NCI-H82 (cell line): ENCODE data around the gene CLEC1B.
A peak's percentile ranks its signal among the peaks of the same experiment; 100 is the strongest.
"Not testable (repeated sequence)": the region's sequence is repeated elsewhere in the genome, so short reads cannot be mapped to it uniquely, and the experiment has no call there.

Experiments used
- DNase-seq: peaks from one replicate; lab custom pipeline; 2025; lab: John Stamatoyannopoulos, UW

CLEC1B gene

DNA sequence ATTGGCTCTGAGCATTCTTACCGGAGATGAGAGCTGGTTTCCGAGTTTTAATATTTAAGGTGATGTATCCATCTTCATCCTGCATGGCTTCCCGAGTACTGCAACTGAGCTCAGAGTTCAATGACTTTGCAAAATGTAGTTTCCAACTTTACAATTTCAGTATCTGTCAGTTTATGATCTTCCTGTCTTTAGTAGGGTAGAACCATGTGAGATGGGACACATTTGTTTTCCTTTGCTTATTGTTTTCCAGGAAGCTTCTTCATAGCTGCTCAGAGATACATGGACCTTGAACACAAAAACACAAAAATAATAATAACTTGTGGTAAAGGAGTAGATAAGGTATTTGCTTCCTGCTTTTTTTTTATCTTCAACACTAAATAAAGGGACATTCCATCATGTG, at the start of gene CLEC1B:
Gene CLEC1B, minus strand, starts transcription at position 106 of the 400 bp plus-strand sequence. Its CDS starts 21 bp downstream, at position 85.
- DNase-seq = no peak

DNA sequence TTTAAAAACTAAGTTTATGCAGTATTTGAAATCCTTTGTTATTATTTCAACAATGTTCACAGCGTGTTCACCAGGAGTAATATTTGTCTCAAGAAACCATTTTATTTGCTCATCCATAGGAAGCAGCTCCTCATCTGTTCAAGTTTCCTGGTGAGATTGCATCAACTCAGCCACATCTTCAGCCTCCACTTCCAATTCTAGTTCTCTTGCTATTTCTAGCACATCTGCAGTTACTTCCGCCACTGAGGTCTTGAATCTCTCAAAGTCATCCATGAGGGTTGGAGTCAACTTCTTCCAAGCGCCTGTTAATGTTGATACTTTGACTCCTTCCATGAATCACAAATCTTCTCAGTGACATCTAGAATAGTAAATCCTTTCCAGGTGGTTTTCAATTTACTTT, 49.6 kb upstream of the CLEC1B start:
- DNase-seq = no peak

DNA sequence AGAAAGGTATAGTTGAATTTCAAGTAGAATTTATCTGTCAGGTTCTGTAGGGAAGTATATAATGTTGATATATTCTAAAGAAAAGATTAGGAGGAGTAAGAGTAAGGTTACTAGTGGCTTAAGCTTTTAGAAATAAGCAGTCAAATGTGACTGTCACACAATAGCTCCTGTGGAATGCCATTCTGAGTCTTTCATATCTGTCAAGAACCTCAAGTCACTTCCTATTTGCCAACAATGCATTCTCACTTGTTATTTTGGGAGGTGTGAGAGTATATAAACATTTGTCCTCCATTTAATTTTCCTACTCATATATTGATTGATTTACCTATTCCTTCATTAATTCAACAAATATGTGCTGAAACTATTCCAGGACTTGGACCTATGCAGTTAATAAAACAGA, 43.2 kb upstream of the CLEC1B start:
- DNase-seq = no peak

DNA sequence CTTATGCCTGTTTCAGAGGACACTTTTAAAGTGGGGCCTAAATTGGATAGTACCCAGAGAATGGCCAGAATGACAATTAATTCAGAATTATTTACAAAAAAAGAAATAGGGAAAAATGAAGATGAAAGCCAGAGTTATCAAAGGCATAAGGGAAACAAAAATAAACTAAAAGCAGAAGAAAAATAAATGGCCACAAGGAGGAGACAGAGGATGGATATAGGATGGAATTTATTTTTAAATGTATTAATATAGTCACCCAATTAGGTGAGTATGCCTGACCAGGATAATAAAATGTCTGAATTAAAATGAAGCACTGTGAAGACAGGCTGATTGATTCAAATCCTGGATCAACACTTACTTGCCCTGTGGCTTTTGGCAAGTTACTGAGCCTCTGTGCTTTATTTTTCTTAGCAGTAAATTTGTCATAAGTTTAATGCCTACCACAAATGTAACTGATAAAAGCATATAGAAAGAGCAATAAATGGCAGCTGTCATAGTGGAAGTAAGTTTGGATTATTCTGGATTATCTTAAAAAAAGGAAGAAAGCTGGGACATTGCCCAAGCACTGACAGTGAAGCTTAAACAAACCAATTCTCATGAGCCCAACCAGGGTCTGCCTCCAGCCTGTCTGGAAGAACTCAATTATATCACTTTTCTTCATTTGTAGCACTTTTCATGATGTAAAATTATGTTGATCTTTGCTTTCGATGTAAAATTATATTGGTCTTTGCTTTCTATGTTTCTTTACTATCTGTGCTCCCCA, 35.0 kb upstream of the CLEC1B start:
- peak; percentile 24 for DNase-seq

DNA sequence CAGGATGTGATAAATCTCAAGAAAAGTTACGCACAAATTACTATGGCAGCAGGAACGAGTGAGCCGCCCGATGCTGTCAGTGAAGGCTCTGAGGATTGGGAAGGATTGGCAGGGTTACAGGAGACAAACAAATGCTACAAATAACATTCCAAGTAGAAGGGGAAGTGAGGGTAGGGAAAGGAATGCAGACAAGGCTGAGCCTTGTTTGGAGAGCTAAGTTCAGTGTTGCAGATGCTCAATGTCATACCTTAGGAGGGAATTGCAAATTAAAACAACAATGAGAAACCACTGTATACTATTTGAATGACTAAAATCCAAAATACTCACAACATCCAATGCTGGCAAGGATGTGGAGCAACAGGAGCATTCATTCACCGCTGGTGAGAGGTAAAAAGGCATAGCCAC, 32.9 kb upstream of the CLEC1B start:
- no peak for DNase-seq

DNA sequence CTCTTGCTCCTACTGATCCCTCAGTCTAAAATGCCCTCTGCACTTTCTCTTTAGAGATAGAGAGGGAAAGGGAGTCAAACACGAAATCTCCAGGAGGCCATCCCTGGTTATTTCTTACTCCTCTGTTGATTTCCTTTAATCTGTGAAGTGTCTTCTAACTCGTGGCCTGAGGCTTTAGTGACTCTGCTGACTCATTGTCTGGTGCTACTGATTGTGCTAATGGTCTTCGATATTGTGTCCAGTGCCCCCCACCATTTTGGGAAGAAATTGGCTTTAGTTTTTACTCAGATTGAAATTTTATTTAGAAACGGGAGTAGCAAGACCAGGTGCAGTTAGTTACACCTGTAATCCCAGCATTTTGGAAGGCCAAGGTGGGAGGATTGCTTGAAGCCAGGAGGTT, 32.4 kb upstream of the CLEC1B start:
- DNase-seq = no peak

DNA sequence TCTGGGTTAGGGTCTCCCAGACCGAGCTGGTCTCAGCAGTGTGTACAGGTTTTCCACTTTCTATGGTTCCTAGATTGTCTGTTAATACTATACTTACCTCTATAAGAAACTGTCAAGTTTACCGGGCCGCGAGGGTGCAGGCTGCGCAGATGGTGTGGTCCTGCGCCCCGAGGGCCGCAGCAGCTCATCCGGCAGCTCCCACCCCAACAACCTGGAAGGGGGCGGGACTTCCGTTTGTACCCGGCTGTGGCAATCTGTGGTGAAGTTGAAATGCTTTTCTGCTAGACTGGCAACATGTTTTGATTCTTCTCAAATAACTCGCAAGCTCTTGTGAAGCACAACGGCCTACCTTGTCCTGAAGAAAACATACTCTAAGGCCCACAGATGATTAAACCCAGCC, 31.5 kb upstream of the CLEC1B start, which contains the start of gene CLEC9A:
Gene CLEC9A, plus strand, starts transcription at position 237 of the 400 bp plus-strand sequence. CDS start 22,006 bp downstream, outside the sequence.
- no peak for DNase-seq

DNA sequence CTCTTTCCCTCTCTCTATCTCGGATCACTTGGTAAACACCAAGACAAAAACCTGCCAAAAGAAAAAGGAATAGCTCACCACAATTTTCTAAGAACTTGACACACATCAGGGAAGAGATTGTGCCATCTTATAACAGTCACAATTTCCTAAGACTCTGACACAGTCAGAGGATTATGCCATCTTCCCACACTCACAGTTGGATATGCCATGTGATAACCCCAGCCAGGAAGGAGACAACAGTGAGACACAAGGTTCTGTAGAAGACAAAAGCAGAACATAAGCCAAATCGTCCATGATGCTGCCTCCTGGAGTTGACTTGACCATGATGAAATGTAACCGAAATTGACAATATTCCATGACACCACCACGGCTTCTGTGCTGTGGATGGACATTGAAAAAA, 28.8 kb upstream of the CLEC1B start:
- no peak for DNase-seq

DNA sequence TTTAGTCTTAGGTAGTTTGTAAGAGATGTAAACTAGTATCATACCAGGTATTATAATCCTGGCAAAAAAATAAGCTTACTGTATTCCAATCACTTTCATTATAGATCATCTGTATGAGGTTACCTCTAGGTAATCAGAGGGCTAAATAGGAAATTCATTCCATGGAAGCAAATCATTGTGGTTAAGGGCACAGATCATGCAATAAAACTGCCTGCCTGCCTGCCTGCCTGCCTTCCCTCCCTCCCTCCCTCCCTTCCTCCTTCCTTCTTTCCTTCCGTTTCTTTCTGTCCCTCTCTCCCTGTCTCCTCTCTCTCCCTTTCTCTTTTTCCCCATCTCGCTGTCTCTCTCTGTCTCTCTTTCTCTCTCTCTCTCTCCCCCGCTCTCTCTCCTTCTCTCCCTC, 28.4 kb upstream of the CLEC1B start:
- no peak for DNase-seq

DNA sequence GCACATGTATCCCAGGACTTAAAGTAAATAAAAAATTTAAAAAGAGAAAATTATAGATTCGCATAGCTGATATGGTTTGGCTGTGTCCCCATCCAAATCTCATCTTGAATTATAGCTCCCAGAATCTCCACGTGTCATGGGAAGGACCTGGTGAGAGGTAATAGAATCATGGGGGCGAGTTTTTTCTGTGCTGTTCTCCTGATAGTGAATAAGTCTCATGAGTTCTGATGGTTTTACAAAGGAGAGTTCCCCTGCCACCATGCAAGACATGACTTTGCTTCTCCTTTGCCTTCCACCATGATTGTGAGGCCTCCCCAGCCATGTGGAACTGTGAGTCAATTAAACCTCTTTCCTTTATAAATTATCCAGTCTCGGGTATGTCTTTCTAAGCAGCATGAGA, 27.7 kb upstream of the CLEC1B start:
- not testable (repeated sequence) for DNase-seq

DNA sequence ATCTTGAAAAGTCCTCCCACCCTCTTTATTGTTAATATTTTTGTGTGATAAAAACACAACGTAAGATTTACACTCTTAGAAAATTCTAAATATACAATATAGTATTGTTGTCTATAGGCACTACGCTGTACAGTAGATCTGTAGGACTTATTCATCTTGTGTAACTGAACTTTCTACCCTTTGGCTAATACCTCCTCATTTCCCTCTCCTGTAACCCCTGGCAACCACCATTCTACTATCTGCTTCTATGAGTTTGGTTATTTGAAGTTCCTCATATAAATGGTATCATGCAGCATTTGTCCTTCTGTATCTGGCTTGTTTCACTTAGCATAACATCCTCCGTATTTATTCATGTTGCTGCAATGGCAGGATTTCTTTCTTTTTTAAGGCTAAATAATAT, 26.3 kb upstream of the CLEC1B start:
- DNase-seq = no peak

DNA sequence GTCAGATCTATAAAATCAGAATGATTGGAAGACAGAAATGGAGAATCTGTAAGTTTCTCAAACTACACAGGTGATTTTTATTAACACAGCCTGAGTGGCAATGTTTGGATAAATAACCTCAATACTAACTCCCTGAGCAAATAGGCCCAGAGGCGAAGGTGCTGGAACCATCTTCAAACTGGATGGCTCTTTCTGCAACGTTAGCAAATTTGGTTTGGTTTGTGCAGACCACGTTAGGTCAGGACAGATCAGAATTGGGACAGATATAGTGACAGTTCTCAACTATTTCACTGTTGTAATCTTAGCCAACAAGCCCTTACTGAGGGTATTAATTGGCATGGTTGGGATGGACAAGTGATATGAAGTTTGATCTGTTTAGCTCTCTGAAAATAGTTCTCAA, 22.4 kb upstream of the CLEC1B start:
- DNase-seq = no peak

DNA sequence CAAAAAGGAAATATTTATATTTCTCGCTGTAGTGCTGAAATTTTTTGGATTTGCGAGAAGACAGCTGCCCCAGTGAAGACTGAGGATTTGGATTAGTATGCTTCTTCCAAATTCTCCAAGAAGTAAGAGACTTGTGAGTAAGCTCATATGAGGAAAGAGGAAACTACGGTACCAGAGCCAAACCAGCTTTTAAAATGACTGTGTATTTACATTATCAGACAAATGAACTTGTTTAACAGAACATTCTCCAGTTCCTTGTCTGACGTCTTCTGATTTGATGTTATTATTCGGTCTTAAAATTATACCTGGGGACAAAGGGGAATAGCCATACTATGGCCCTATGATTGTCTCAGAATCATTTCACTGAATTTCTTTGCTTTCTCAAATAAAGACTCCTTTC, 19.5 kb upstream of the CLEC1B start:
- DNase-seq = no peak

DNA sequence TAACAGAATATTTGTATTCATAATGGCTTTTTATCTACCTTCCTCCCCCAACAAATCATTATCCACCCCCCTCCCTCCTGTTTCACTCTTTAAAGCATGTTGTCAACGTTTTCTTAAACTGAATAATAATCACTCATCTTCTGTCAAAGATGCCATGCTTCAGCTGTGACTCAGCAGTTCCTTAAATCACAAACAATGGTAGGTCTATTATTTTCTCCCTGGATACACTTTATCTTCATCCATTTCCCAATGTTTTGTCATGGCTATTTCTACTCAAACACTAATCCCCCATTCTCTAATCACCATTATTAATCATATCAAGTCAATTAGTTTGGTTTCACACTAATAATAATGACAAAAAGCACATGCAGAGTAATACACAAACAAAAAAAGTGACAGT, 18.0 kb upstream of the CLEC1B start:
- no peak for DNase-seq

DNA sequence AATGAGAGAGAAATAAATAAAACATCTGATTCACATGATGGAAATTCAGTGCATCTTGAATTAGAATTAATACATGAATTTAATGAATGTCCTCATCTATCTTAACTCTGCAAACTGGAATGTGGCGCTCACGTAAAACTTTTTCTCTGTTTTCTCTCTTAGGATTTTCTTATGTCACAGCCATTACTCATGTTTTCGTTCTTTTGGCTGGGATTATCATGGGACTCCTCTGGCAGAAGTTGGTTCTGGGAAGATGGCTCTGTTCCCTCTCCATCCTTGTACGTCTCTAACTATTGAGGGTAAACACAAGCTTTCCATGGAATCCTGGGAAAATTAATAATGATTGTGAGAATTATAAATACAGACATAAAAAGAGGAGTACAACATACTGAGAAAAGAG, 16.5 kb upstream of the CLEC1B start:
- no peak for DNase-seq

DNA sequence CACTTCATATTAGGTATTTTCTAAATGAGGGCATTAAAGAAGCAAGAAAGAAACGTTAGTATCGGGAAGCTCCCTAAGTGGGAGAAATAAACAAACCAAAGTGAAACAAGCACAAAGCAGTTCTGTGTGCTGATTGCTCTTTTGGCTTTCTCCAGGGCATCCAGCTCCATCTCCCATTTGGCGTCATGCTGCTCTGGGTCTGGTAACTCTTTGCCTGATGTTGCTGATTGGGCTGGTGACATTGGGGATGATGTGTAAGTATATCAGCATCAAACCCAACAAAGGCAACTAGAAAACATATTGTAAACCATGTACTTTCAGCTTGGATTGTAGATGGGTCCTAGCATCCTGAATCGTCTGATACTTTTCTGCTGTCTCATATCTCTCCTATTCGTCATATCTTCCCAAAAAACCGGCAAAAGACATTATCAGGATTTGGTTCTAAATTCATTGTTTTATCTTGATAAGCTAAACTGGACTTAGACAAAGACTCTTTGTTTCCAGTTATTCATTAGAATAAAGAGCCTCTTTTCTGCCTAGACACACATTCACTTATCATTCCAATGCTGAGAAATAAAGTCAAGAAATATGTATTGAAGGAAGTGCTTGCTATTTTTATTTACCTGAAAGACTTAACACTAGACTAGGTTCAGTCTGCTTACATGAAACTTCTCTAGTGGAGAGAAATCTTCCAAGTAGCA, 13.9 kb upstream of the CLEC1B start:
- no peak for DNase-seq

DNA sequence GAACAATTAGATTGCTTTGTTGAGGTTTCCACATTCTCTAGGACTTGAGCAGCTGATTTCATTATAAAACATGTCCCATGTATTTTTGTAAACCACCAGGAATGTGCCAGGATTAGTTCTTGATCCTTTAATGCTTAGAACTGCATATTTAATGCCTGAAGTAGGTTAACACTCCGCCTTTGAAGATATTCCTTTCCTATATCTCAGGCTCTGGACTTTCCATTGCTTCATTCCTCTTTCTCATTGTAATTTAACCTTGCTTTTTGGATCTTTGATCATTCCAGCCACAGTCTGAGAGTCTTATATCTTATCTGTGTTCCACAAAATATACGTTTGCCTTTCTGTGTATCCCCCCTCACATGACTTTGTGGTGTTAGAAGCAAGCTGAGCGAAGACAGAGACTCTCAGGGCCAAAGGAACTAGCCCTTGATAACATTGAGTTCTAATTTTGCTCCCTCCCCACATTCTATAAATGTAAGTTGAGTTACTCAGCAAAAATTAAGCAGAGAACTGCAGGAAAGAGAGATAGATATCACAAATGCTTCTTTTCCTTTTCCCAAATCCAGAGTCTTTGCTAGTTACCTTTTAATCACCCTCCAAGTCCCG, 2.4 kb upstream of the CLEC1B start:
- DNase-seq = no peak

DNA sequence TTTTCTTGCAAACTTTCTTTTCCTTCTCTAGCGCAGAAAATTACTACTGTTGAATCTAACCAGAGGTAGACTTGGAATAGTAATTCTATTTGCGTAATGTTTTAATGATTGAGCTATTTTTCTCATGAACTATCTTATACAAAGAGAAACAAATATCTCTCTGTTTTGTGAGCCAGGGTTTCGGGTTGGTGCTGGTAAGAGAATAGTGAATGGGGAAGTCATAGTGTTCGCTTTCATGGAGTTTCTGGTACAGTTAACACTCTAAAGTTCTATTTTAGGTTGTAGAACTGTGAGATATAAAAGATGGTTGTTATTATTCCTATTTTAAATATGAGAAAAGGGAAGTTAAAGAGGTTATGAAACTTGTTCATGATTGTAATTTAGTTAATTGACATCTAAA, 6.6 kb downstream of the CLEC1B start:
- DNase-seq = no peak

DNA sequence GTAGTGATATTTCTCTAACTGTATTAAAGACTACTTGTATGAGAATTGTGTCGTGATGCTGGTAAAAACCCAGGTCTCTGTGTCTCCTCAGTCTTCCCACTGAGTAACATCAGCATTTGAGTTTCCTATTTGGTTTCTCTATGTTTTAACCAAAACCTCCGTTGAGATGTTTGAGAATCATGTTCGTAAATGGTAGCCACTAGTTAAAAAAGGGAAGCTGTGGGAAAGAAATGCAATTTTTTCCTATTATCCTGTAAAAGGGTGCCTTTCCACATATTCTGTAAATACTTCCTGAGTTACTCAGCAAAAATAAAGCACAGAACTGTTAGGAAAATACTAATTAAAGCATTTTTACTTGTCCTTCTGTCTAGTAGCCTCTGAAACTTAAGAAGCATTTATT, 7.0 kb downstream of the CLEC1B start:
- no peak for DNase-seq

DNA sequence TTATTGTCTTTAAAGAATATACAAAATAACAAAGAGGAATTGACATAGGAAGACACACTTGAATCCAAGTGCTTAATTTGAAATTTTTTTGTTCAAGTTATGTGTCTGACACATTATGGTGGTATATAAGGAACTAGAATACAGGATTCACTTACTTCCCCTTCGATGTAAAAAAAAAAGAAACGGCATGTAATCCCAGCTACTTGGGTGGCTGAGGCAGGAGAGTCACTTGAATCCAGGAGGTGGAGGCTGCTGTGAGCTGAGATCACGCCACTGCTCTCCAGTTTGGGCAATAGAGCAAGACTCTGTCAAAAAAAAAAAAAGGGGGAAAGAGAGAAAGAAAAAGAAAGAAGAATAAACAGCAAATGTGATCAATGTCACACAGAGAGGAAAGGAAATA, 18.8 kb downstream of the CLEC1B start:
- no peak for DNase-seq

DNA sequence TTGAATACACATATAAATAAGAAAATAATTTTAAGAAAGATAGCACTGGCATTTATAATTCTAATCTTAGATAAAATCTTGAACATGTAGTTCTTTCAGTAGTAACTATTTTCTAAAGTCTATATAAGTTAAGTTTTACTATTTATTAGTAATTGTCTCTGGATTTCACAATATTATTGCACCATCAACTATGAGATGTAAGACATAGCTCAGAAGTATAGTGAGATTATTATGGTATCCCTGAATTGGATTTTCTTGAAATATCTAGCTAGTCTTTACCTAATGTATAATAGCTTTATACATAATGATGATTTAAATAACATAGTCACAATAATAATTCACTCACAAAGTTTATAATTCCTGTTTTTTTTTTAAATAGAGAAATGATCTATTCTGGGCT, 21.0 kb downstream of the CLEC1B start:
- no peak for DNase-seq

DNA sequence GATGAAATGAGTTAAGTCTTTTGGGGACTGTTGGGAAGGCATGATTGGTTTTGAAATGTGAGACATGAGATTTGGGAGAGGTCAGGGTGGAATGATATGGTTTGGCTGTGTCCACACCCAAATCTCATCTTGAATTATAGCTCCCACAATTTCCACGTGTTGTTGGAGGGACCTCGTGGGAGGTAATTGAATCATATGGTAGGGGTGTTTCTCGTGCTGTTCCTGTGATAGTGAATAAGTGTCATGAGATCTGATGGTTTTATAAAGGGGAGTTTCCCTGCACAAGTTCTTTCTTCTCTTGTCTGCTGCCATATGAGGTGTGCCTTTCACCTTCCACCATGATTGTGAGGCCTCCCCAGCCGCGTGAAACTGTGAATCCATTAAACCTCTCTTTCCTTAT, 22.3 kb downstream of the CLEC1B start:
- not testable (repeated sequence) for DNase-seq

DNA sequence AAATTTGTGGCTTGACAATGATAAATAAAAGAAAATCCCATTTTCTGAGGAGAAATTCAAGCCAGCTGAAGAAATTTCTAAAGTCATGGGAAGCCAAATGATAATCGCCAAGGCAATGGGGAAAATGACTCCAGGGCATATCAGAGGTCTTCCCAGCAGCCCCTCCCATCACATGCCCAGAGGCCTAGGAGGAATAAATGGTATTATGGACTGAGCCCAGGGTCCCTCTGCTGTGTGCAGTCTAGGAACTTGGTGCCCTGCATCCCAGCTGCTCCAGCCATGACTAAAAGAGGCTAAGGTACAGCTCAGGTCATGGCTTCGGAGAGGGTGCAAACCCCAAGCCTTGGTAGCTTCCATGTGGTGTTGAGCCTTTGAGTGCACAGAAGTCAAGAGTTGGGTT, 23.3 kb downstream of the CLEC1B start:
- no peak for DNase-seq
